Measurements from ENCODE around the gene XAGE1A. TPM values are rescaled to one million over a fixed set of nuclear protein-coding genes. Genes with fewer than 3 reads are reported as not detected.
"Not testable (repeated sequence)": the region's sequence is repeated elsewhere in the genome, so short reads cannot be mapped to it uniquely, and the experiment has no call there.

The XAGE1A gene
- total and polyA plus RNA-seq, 2 donors (not counting 3 experiments of a cell fraction or from before 2014, with no cell fraction given), result not detected

DNA sequence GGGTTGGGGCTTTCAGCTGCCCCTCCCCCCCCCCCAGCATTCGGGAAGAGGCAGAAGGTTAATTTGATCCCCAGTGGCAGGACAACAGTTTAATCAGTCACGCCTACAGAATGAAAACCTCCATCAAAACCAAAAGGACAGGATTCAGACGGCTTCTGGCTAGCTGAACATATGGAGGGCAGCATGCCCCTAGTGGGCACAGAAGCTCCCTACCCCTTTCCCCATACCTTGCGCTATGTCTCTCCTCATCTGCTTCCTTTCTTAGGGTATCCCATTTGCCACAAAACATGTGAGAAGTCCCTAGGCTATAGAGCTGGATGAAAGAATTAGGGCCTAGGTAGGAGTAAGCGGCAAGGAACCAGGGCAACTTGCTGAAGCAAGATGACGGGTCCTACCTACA lies 5.8 kb downstream of the XAGE1A start:
- BruUV-seq (replicated peaks); FAIRE-seq; H3K4me1 ChIP-seq (ENCODE audit: control insufficient read depth, extremely low read depth, insufficient read depth, low read length); H3K4me3 ChIP-seq (replicated peaks in 1 of 3; ENCODE audit: insufficient read depth in 1 of 3, low read depth in 1 of 3, low read length in 3 of 3); H3K27me3 ChIP-seq (ENCODE audit: control insufficient read depth in 2 of 2, insufficient read depth in 2 of 2, low read length in 2 of 2); dilution Hi-C loops (cut with MboI; ENCODE audit: extremely low pct_ligation_motif_present, low sequenced_read_pairs); H4K20me1 ChIP-seq (replicated peaks; ENCODE audit: control insufficient read depth, extremely low read depth, insufficient read depth, low read length); H3K36me3 ChIP-seq (ENCODE audit: control insufficient read depth in 2 of 2, extremely low read depth in 1 of 2, insufficient read depth in 2 of 2, low read length in 2 of 2); H3K27ac ChIP-seq (ENCODE audit: insufficient read depth, low read depth, low read length); H2AFZ ChIP-seq (ENCODE audit: low read depth, low read length); POLR2A ChIA-PET; H3K9me1 ChIP-seq (replicated peaks; ENCODE audit: control insufficient read depth, extremely low read depth, insufficient read depth, low read length); H3K4me2 ChIP-seq (ENCODE audit: insufficient read depth, low read length); H3K9ac ChIP-seq (replicated peaks; ENCODE audit: extremely low read depth, insufficient read depth, low read length); H3K79me2 ChIP-seq (ENCODE audit: control insufficient read depth, insufficient read depth, low read length); intact Hi-C loops (cut with micrococcal nuclease); CTCF ChIA-PET; H3K9me3 ChIP-seq (replicated peaks; ENCODE audit: control insufficient read depth, insufficient read depth, low read length); DNase-seq (ENCODE audit: low read depth, low spot score): not testable (repeated sequence)

DNA sequence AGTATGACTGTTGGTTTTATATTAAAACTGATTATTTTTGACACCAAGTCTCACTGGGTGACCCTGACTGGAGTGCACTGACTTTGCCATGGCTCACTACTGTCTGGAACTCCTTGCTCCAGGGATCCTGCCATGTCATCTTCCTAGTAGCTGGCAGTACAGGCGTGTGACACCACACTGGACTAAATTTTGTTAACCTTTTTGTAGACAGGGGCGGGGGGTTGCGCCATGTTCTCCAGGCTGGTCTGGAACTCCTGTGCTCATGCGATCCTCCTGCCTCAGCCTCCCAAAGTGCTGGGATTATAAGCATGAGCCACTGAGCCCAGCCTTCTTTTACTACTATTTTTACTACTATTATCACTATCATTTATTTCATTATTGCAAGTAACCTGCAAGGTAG lies 8.9 kb downstream of the XAGE1A start:
- dilution Hi-C loops (cut with MboI; ENCODE audit: extremely low pct_ligation_motif_present, low sequenced_read_pairs) (no loop called here), intact Hi-C loops (cut with micrococcal nuclease) (no loop called here)
- BruUV-seq (replicated peaks), result no TSS peak
- DNase-seq (ENCODE audit: low read depth, low spot score), result no peak
- FAIRE-seq, result no peak
- ChIA-PET POLR2A (no interaction called here), CTCF (no interaction called here)
- no peaks in the 10 kb centered on the region for H3K9me3 ChIP-seq (replicated peaks; ENCODE audit: control insufficient read depth, insufficient read depth, low read length)
- H2AFZ ChIP-seq (ENCODE audit: low read depth, low read length), result no peak overlapping the region
- H3K4me2 ChIP-seq (ENCODE audit: insufficient read depth, low read length), result no peak overlapping the region
- TF ChIP-seq JUN (IDR thresholded peaks at IDR 0.05; ENCODE audit: borderline replicate concordance, insufficient read depth, insufficient read length, low read depth), result no peak
- TF ChIP-seq, protein P1, sequence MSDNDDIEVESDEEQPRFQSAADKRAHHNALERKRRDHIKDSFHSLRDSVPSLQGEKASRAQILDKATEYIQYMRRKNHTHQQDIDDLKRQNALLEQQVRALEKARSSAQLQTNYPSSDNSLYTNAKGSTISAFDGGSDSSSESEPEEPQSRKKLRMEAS (IDR thresholded peaks at IDR 0.05; ENCODE audit: insufficient read depth, insufficient read length), result no peak
- H3K27me3 ChIP-seq (ENCODE audit: control insufficient read depth in 2 of 2, insufficient read depth in 2 of 2, low read length in 2 of 2), result no peaks in the 10 kb centered on the region
- H3K36me3 ChIP-seq (ENCODE audit: control insufficient read depth in 2 of 2, extremely low read depth in 1 of 2, insufficient read depth in 2 of 2, low read length in 2 of 2), result no peaks in the 10 kb centered on the region
- no peaks in the 10 kb centered on the region for H3K79me2 ChIP-seq (ENCODE audit: control insufficient read depth, insufficient read depth, low read length)
- H3K9ac ChIP-seq (replicated peaks; ENCODE audit: extremely low read depth, insufficient read depth, low read length), result no peak overlapping the region
- no peak overlapping the region for H3K27ac ChIP-seq (ENCODE audit: insufficient read depth, low read depth, low read length)
- no peaks in the 10 kb centered on the region for H4K20me1 ChIP-seq (replicated peaks; ENCODE audit: control insufficient read depth, extremely low read depth, insufficient read depth, low read length)
- H3K4me1 ChIP-seq (ENCODE audit: control insufficient read depth, extremely low read depth, insufficient read depth, low read length), result no peaks in the 10 kb centered on the region
- H3K4me3 ChIP-seq (replicated peaks in 1 of 3; ENCODE audit: insufficient read depth in 1 of 3, low read depth in 1 of 3, low read length in 3 of 3), result no peak overlapping the region
- H3K9me1 ChIP-seq (replicated peaks; ENCODE audit: control insufficient read depth, extremely low read depth, insufficient read depth, low read length), result no peaks in the 10 kb centered on the region
